ENCODE measurements around the gene LTBP4.
"Not testable (repeated sequence)": the region's sequence is repeated elsewhere in the genome, so short reads cannot be mapped to it uniquely, and the experiment has no call there.

Gene LTBP4

GRCh38 chr19:40623403-40624251, 22.5 kb downstream of the LTBP4 start:
- ATAC-seq (peak; percentile 52), DNase-seq (ENCODE audit: low spot score in 2 of 2) (no peak)
- Mint-ChIP-seq H3K4me3 (no peak overlapping the region), H3K4me1 (peaks cover 38% of the 10 kb centered on the region), H3K27ac (peak overlapping the region; percentile 23), H3K36me3 (peaks cover 100% of the 10 kb centered on the region), H3K9me3 (no peaks in the 10 kb centered on the region)

- ATAC-seq; H3K9me3 Mint-ChIP-seq; H3K4me3 Mint-ChIP-seq; DNase-seq (ENCODE audit: low spot score in 2 of 2): not testable (repeated sequence)
- peak overlapping the region; percentile 85 for H3K27ac Mint-ChIP-seq
- H3K4me1 Mint-ChIP-seq: peaks cover 31% of the 10 kb centered on the region
- peaks cover 100% of the 10 kb centered on the region for H3K36me3 Mint-ChIP-seq
These were observed 23.4 kb downstream of the LTBP4 start for GRCh38 chr19:40624369-40625153.

GRCh38 chr19:40625406-40626120, 24.4 kb downstream of the LTBP4 start:
- Mint-ChIP-seq H3K27ac (peak overlapping the region; percentile 85), H3K4me3 (no peak overlapping the region), H3K9me3 (no peaks in the 10 kb centered on the region), H3K4me1 (peaks cover 31% of the 10 kb centered on the region), H3K36me3 (peaks cover 100% of the 10 kb centered on the region)
- DNase-seq (ENCODE audit: low spot score in 2 of 2) (no peak), ATAC-seq (peak; percentile 25)

GRCh38 chr19:40626918-40627317, 25.7 kb downstream of the LTBP4 start:
- H3K36me3 Mint-ChIP-seq: peaks cover 90% of the 10 kb centered on the region
- peak overlapping the region; percentile 85 for H3K27ac Mint-ChIP-seq
- peaks cover 29% of the 10 kb centered on the region for H3K4me1 Mint-ChIP-seq
- DNase-seq (ENCODE audit: low spot score in 2 of 2) (no peak), ATAC-seq (no peak)
- no peaks in the 10 kb centered on the region for H3K9me3 Mint-ChIP-seq
- H3K4me3 Mint-ChIP-seq: no peak overlapping the region

- ATAC-seq (no peak), DNase-seq (ENCODE audit: low spot score in 2 of 2) (no peak)
- Mint-ChIP-seq H3K4me3 (no peak overlapping the region), H3K9me3 (no peaks in the 10 kb centered on the region), H3K27ac (peak overlapping the region; percentile 85), H3K4me1 (peaks cover 27% of the 10 kb centered on the region), H3K36me3 (peaks cover 82% of the 10 kb centered on the region)
These were observed 26.5 kb downstream of the LTBP4 start for GRCh38 chr19:40627486-40628279.

- Mint-ChIP-seq H3K36me3 (peaks cover 66% of the 10 kb centered on the region), H3K4me3 (no peak overlapping the region), H3K27ac (no peak overlapping the region), H3K9me3 (no peaks in the 10 kb centered on the region), H3K4me1 (peaks cover 30% of the 10 kb centered on the region)
- DNase-seq (ENCODE audit: low spot score in 2 of 2) (no peak), ATAC-seq (no peak)
These were observed 28.2 kb downstream of the LTBP4 start for GRCh38 chr19:40629346-40629745.

GRCh38 chr19:40630571-40631160, 29.5 kb downstream of the LTBP4 start:
- peaks cover 23% of the 10 kb centered on the region for H3K4me1 Mint-ChIP-seq
- H3K4me3 Mint-ChIP-seq: no peak overlapping the region
- H3K9me3 Mint-ChIP-seq: no peaks in the 10 kb centered on the region
- H3K27ac Mint-ChIP-seq: no peak overlapping the region
- no peak for DNase-seq (ENCODE audit: low spot score in 2 of 2)
- ATAC-seq: no peak
- H3K36me3 Mint-ChIP-seq: peaks cover 52% of the 10 kb centered on the region

GRCh38 chr19:40632311-40633036, 31.3 kb downstream of the LTBP4 start:
- Mint-ChIP-seq H3K4me1 (peaks cover 14% of the 10 kb centered on the region), H3K27ac (no peak overlapping the region), H3K4me3 (no peak overlapping the region), H3K36me3 (peaks cover 34% of the 10 kb centered on the region), H3K9me3 (no peaks in the 10 kb centered on the region)
- ATAC-seq: peak; percentile 52
- DNase-seq (ENCODE audit: low spot score in 2 of 2): no peak

GRCh38 chr19:40633207-40633606, 32.0 kb downstream of the LTBP4 start:
- H3K27ac Mint-ChIP-seq: peak overlapping the region; percentile 69

GRCh38 chr19:40638327-40638726, 37.2 kb downstream of the LTBP4 start:
- H3K9me3 Mint-ChIP-seq: no peaks in the 10 kb centered on the region
- H3K27ac Mint-ChIP-seq: no peak overlapping the region

More at GRCh38 chr19:40633207-40633606, 32.0 kb downstream of the LTBP4 start:
- Mint-ChIP-seq H3K36me3 (peaks cover 27% of the 10 kb centered on the region), H3K4me1 (peaks cover 14% of the 10 kb centered on the region), H3K4me3 (no peak overlapping the region), H3K9me3 (no peaks in the 10 kb centered on the region)
- DNase-seq (ENCODE audit: low spot score in 2 of 2) (no peak), ATAC-seq (no peak)

GRCh38 chr19:40639638-40639982, 38.4 kb downstream of the LTBP4 start:
- Mint-ChIP-seq H3K4me1 (peaks cover 2% of the 10 kb centered on the region), H3K27ac (no peak overlapping the region), H3K4me3 (no peak overlapping the region), H3K36me3 (no peaks in the 10 kb centered on the region), H3K9me3 (no peaks in the 10 kb centered on the region)
- ATAC-seq (no peak), DNase-seq (ENCODE audit: low spot score in 2 of 2) (no peak)

More at GRCh38 chr19:40638327-40638726, 37.2 kb downstream of the LTBP4 start:
- peaks cover 7% of the 10 kb centered on the region for H3K4me1 Mint-ChIP-seq
- H3K4me3 Mint-ChIP-seq: no peak overlapping the region
- no peak for DNase-seq (ENCODE audit: low spot score in 2 of 2)
- ATAC-seq: no peak
- no peaks in the 10 kb centered on the region for H3K36me3 Mint-ChIP-seq

- ATAC-seq: no peak
- Mint-ChIP-seq H3K27ac (no peak overlapping the region), H3K4me1 (no peaks in the 10 kb centered on the region), H3K9me3 (no peaks in the 10 kb centered on the region), H3K36me3 (no peaks in the 10 kb centered on the region), H3K4me3 (no peak overlapping the region)
- no peak for DNase-seq (ENCODE audit: low spot score in 2 of 2)
These were observed 39.6 kb downstream of the LTBP4 start for GRCh38 chr19:40640744-40641143.

- H3K4me1 Mint-ChIP-seq: no peaks in the 10 kb centered on the region
- H3K27ac Mint-ChIP-seq: no peak overlapping the region
- no peaks in the 10 kb centered on the region for H3K9me3 Mint-ChIP-seq
- no peak overlapping the region for H3K4me3 Mint-ChIP-seq
- DNase-seq (ENCODE audit: low spot score in 2 of 2) (no peak), ATAC-seq (no peak)
- H3K36me3 Mint-ChIP-seq: no peaks in the 10 kb centered on the region
These were observed 40.1 kb downstream of the LTBP4 start for GRCh38 chr19:40641281-40641680.
